Stimulated activated CD8-positive, alpha-beta memory T cell treated with anti-CD3 and anti-CD28 coated beads, Interleukin-15, amount 100 ng/mL, for 24 hours (primary cell): ENCODE results near the gene C1orf105.

ENCODE experiments used
- DNase-seq: peaks from one replicate; pipeline ENCODE4 v3.0.0-alpha.2; 2020; ENCODE audit warnings: low read depth

Gene C1orf105

GRCh38 chr1:172397221-172397620 is 23.3 kb upstream of the C1orf105 start:
- DNase-seq, result no peak

- no peak for DNase-seq
These were observed 22.9 kb upstream of the C1orf105 start for GRCh38 chr1:172397633-172398032.

GRCh38 chr1:172398193-172398592 is 22.3 kb upstream of the C1orf105 start:
- DNase-seq, result no peak

- DNase-seq, result no peak
These were observed 21.3 kb upstream of the C1orf105 start for GRCh38 chr1:172398970-172399755.

- no peak for DNase-seq
These were observed 20.4 kb upstream of the C1orf105 start for GRCh38 chr1:172399756-172400721.

- DNase-seq, result no peak
These were observed 19.8 kb upstream of the C1orf105 start for GRCh38 chr1:172400722-172401105.

- no peak for DNase-seq
These were observed 19.0 kb upstream of the C1orf105 start for GRCh38 chr1:172401477-172401876.

GRCh38 chr1:172401892-172402291 is 18.6 kb upstream of the C1orf105 start:
- no peak for DNase-seq

GRCh38 chr1:172402878-172403569 is 17.5 kb upstream of the C1orf105 start:
- DNase-seq, result no peak

GRCh38 chr1:172404121-172404520 is 16.4 kb upstream of the C1orf105 start:
- no peak for DNase-seq

- DNase-seq, result no peak
These were observed 14.6 kb upstream of the C1orf105 start for GRCh38 chr1:172405912-172406311.

GRCh38 chr1:172406968-172407367 is 13.5 kb upstream of the C1orf105 start:
- no peak for DNase-seq

- no peak for DNase-seq
These were observed 11.5 kb upstream of the C1orf105 start for GRCh38 chr1:172408958-172409357.

- DNase-seq, result no peak
These were observed 10.5 kb upstream of the C1orf105 start for GRCh38 chr1:172410027-172410426.

GRCh38 chr1:172411791-172412338 is 8.6 kb upstream of the C1orf105 start:
- no peak for DNase-seq

- no peak for DNase-seq
These were observed 6.2 kb upstream of the C1orf105 start for GRCh38 chr1:172414331-172414730.

- DNase-seq, result no peak
These were observed 3.9 kb upstream of the C1orf105 start for GRCh38 chr1:172416496-172417035.

- no peak for DNase-seq
These were observed 2.9 kb upstream of the C1orf105 start for GRCh38 chr1:172417557-172417956.

GRCh38 chr1:172421974-172422604 is 1.6 kb downstream of the C1orf105 start:
- DNase-seq, result no peak

- no peak for DNase-seq
These were observed 2.9 kb downstream of the C1orf105 start for GRCh38 chr1:172423336-172423735.

- no peak for DNase-seq
These were observed 4.9 kb downstream of the C1orf105 start for GRCh38 chr1:172425339-172425738.
